OCI-LY3 (cell line): Measurements from ENCODE around the gene TAGLN2.

Source experiments
- CTCF ChIP-seq: fragments of 200-600, 300-600 bp; sonication (generic); IDR thresholded peaks from 2 replicates; pipeline ENCODE4 v1.5.1; 2014; ENCODE audit warnings: antibody characterized with exemption, low read length, low read depth
- EZH2phosphoT487 ChIP-seq: fragments of 200-600 bp; shearing (Covaris generic); IDR thresholded peaks from 2 replicates; pipeline ENCODE4 v1.6.1; 2018; ENCODE audit warnings: antibody characterized with exemption, mixed run types, low read depth

- TF ChIP-seq CTCF (no peak), EZH2phosphoT487 (no peak)
Measured at GRCh38 chr1:159922511-159923202, 2.6 kb downstream of the TAGLN2 start.
